ENCODE results near the gene SLC9A3.

SLC9A3 gene

DNA sequence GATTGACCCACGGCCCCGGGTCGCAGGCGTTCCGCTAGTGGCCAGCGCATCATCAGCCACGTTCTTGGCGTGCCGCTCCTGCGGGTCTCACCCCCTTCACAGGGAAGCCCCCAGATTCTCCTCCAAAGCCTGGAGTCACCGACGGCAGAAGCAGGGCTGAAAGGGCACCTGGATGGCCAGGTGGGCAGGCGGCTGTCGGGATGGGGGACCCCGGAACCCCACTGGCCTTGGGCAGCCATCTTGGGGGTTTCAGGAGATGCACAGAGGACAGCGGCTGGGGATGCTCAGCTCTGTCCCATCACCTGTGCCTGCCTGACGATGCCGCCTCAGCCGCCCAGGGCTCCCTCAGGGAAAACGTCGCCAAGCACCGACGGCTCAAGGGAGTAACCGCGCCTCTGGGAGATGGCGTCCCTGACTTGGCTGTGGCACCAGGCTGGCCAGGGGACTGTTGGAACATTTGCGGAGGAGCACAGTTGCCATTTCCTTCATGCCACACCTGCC is 14.1 kb upstream of the SLC9A3 start:
- DNase-seq: no peak

DNA sequence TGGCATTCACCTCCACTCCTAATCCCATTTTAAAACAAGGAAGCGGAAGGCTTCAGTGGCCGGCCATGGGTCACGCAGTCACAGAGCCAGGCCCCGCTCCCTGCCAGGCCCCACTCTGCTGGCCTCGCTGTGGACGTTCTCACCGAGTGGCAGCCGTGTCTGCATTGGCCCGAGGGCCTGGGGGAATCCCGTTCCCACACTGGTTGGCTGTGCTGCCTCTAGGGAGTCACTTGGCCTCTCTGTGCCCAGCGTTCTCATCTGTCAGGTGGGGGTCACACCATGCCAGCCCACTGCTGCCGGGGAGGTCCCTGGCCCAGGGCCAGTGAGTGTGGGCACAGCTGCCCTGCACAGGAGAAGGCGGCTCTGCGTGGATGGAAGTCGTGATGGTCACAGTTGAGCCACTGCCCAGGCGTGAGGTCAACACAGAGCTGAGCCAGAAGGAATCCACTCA is 13.4 kb upstream of the SLC9A3 start:
- DNase-seq: no peak

DNA sequence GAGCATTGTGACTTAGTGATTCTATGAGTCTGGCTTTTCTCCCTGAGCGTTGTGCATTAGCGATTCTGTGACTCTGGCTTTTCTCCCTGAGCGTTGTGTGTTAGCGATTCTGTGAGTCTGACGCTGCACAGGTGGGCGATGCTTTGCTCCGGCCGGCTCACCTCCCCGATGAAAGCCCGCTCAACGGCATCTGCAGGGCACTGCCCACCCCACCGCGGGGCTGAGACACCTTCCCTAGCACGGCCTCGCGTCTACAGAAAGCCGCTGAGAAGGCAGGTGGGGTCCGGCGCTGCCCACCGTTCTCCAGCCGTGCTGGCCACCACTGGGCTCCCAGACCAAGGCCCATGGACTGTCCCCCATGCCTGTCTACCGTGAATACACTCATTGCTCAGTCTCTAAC is 12.8 kb upstream of the SLC9A3 start:
- no peak for DNase-seq

DNA sequence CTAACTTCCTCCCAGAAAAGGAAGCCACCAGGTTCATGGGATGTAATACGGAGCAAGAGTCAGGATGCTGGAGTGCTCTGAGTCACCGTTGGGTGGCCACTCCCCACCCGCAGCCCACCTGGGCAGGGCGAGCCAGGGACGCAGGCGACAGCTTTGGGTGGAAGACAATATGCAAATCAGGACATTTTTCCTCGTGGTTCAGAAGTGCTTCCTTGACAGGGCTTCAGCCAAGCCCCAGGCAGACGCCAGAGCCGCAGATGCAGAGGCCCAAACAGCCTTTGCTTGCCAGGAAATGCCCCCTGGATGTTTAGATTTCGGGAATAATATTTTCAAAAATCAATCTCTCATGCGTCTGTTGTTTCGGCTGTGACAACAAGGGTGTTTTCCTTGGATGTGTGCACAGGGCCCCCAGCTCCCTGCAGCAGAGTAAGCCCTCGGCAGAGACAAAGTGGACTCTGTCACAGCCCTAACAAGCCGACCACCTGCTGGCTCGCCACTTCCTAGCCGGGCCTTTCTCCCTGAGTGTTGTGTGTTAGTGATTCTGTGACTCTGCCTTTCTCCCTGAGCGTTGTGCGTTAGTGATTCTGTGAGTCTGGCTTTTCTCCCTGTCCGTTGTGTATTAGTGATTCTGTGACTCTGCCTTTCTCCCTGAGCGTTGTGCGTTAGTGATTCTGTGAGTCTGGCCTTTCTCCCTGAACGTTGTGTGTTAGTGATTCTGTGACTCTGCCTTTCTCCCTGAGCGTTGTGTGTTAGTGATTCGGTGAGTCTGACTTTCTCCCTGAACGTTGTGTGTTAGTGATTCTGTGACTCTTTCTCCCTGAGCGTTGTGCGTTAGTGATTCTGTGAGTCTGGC is 11.8 kb upstream of the SLC9A3 start:
- no peak for DNase-seq

DNA sequence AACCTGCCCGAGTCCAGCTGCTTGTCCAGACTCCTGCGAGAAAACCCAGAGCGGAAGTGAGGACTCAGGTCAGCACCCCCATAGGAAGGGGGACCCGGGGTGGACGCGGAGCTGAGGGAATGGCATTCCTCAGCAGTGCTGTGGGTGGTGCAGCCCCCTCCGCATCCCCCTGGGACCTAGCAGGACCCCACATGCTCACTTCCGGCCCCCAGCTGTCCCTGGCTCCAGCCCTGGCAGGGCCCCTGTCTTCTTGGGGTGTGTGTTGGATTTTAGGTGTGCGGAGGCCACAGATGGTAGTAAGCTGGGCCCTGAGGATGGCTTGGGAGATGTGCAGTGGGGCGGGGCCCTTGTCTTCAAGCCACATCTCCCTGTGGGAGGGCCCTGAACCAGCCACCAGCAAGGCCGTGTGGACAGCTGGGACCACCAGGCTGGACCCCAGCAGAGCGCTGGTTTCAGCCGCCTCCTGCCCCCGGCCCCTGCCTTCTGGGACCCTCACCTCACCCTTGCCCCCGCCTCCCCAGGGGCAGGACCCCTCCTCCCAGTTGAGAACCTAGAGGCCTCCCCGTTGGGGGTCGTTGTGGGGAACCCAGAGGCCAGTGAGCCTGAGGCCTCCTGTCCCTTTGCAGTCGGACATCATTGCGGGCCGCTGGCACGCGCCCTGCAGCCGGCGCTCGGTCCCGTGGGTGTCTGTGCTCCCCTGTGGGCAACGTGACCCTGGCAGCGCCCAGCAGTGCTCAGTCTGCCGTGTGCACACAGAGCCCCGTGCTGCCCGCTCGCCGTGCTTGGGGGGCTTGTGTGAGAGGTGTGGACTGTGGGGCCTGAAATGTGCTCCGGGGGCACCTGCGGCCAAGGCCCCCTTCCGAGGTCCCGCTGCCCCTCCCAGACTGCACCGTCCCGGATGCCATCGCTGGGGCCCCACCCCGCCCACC is 10.8 kb upstream of the SLC9A3 start:
- no peak for DNase-seq

DNA sequence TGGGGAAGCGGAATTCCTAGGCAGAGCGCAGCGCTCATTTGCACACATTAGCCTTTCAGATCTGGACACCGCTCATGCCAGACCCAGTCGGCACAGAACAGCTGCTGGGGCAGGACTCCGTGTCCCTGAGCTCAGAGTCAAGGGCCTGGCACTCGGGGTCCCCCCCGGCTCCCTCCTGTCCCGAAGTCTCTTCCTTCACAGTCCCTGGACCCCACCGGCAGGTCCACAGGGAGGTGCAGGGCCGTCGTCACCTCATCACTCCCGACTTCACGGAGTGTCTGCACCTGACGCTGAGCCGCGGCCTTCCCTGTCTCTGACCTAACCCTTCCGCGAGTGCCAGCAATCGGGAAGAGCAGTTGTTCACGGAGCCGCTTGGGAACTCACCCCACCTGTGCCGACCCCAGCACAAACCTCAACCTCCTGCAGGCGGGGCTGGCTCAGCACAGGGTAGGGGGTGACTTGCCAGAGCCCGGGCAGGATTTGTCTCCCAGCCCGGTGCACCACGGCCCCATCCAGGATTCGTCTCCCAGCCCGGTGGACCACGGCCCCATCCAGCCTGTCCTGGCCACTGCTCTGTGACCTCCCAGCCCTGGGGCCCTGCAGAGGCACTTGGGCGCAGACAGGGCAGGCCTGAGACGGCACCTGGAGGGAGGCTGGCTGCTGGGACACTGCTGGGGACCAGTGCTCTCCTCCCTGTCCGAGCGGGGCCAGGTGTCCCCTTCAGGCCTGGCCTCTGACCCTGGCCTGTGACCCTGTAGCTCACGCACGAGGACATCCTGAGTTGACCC is 9.9 kb upstream of the SLC9A3 start:
- DNase-seq: no peak

DNA sequence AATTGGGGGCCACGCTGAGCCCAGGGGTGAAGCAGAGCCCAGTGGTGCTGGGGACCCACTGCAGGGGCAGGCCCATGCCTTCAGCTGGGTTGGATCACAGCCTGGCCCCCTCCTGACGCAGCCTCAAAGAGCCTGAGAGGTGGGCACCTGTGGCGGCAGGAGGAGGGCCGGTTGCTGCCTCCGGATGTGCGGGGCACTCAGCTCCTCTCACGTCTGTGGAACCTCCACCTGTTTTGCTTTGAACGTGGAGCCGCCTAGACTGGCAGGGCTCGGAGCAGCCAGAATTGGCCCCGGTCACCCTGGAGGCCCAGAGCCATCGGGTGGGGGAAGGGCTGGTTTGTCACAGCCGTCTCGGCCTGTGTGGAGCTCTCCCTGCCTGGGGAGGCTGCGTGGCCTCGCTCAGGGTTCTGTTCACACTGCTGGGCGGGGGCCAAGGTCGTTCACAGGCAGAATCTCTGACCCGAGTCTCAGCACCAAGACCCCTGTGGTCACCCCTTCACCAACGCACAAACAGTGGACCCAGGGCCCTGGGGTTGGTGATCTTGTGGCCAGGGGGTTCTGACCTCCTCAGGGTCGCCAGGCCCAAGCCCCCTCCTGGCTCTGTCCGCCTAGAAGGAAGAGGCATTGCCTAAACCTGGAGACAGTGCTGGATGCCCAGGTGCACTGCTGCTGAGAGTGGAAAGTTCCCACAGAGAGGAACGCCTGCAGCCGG is 9.2 kb upstream of the SLC9A3 start:
- DNase-seq: no peak

DNA sequence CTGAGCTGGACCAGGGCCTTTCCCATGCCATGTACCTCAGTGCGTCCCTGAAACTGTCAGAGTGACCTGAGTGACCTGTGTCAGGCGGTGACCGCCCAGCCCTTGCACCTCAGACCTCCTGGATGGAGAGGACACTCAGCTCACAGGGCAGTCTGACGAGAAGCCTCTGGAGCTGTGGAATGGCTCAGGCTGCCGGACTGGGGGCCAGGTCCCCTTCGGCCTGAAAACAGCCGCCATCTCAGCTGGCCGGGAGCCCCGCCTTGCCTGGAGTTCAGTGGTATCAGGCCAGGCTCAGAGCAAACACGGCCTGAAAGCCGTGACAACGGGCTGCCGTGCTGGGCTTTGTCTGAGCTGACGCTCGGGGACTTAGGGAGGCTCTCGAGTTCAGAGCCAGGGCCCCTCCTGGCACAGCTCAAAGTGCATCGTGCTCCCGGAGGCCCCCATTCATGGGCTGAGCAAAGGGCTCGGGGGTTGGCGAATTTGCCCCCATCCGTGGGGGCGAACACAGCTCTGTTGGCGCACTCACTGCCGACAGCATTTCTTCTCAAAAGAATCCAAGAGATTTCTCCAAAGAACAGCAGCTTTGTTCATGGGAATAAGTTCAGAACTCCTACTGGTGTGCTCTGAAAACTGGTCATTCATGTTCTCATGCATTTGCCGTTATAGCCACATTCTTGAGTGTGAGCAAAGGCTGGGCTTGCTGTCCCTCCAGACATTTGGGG is 8.4 kb upstream of the SLC9A3 start:
- DNase-seq: no peak

DNA sequence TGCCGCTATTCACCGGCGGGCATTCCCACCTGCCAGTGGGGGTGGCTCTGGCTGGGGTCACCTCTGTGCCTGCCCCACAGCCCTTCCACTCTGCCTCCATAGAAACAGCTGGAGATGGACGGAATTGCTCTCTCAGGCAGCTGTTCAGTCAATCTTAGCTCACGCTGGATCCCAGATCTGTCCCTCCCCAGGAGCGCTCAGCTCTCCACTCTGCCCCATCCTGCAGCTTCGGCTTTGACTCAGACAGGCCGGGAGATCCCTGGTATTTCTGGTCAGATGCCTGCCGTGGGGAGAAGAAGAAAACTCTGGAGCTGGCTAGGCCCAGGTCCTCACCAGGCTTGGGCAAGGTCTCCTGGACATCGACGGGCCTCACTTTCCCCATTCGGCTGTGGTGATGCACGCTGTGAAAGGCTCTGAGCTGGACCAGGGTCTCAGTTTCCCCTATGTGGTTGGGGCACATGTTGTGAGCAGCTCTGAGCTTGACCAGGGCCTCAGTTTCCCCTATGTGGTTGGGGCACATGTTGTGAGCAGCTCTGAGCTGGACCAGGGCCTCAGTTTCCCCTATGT is 7.6 kb upstream of the SLC9A3 start:
- DNase-seq: no peak

DNA sequence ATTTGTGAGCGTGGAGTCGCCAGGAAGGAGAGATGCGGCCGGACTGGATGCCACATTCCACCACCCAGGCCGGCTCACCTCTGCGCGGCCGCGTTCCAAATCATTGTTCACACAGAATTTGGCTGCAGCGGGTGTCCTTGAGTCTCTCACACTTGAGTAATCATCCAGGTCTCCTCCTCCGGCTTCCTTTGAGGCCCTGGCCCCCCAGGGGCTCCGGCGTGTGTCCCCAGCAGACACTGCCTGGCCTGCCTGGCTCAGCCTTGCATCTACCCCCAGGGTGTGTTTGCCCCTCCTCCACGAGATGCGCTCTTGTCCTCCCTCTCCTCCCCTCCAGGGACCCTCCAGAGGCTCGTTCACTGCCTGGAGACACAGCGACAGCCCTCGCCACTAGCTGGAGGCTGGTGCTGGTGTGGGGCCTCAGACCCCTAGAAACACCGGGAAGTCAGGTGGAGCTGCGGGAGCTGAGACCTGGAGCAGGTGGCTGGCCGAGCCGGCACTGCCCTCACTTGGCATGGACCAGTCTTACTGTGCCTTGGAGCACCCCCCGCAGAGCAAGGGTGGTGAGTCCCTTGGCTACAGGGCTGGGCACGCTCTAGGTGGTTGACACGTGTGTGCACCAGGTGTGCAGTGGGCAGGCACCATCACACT is 7.0 kb upstream of the SLC9A3 start:
- no peak for DNase-seq

DNA sequence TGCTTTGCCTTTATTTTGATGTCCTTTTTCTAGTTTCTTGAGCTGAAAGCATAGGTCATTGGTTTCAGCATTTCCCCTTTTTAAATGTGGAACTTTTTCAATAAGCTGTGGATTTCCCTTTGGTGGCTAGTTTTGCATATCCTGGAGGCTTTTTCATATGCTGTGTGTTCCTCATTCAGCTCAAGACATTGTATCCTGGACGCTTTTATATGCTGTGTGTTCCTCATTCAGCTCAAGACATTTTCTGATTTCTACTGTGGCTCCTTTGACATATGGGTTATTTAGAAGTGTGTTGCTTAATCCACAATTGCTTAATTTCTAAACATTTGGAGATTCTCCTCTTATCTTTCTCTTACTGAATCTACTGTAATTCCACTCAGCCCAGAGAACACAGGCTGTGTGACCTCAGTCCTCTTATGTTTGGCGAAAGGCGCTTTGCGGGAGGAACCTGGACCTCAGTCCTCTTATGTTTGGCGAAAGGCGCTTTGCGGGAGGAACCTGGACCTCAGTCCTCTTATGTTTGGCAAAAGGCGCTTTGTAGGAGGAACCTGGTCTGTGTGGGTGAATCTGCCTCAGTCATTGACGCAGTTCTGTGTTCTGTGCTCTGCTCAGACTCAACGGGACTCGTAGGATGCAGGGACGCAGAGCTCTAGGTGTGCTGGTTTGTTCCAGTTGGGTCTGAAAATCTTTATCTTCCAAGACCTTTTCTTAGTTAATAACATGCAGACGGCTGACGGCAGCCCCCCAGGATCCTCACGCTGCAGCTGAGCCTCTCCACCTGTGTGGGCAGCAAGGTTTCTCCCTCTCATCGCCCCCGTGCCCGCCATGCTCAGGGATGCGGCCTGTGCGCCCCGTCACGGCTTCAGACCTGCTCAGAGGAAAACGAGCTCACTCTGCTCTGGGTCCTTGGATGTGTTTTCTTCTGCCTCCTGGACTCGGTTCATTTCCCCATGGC is 6.0 kb upstream of the SLC9A3 start:
- DNase-seq: no peak

DNA sequence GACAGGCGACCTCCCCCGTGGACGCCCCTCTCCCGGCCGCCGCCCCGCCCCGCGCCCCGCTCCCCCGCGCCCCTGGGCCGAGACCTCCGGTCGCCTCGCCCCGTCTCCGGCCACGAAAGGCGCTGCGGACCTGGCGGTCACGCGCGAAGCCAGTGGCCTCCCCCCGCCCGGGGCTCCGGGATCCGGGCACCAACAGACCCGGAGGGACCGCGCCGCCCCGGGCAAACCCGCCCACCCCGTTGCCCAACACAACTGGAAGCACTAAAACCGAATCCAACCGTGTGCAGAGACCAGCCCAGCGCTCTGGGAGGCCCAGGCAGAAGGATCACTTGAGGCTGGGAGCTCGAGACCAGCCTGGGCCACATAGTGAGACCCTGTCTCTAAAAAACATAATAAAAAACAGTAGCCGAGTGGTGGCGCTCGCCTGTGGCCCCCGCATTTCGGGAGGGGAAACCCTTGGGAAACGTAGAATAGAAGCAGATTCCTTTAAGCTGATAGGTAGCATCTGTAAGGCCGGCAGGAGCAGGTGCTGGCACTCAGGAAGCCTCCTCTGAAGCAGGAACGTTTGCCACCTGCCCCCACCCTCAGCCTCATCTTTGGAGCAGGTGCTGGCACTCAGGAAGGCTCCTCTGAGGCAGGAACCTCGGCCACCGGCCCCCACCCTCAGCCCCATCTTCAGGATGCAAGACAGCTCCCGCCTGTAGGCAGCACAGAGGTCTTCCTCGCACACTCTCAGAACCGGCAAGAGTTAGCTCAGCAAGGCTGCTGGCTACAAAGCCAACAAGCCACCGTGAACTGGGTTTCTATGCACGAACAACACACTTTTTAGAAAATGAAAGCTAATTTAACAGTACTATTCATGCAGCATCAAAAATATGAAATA is 4.6 kb upstream of the SLC9A3 start:
- DNase-seq: no peak

DNA sequence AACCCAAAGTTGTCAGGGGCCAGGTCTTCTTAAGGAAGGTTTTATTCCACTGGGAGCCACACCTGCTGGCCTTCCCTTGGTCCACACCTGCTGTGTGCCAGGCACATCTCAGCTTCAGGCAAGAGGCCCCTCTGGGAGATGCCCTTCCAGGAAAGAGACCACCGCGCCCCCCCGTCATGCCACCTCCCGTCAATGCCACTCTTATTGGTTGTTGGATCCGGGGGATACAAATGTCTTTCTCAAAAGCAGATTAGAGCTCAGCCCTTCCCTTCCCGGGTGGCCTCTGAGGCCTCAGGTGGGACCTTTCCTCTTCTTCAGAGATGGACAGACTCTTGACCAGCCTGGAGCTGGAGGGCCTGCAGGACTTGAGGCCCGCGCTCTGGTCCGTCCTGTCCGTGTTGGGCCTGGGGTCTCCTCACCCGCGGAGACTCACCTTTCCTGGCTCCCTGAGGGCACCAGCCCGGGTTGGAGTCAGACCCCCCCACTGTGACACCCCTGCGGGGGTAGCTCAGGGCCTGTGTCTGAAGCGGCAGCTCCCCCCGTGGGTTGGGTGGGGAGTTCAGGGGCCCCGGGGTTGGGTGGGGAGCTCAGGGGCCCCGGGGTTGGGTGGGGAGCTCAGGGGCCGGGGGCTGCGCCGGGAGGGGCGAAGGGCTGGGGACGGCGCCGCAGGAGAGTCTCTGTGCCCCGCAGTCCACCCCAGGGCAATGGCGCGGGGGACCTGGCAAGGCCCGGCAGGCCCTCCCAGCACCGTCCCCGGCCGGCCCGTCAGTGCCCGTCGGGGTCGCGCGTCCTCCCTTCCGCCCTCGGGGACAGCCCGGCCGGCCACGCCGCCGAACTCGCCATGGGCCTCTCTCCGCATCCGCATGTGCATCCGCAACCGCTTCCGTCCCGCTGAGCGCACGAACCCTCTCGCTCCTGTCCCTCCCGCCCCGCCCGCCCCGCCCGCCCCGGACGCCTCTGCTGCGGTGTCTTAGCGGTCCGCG is 3.7 kb upstream of the SLC9A3 start:
- DNase-seq: no peak

DNA sequence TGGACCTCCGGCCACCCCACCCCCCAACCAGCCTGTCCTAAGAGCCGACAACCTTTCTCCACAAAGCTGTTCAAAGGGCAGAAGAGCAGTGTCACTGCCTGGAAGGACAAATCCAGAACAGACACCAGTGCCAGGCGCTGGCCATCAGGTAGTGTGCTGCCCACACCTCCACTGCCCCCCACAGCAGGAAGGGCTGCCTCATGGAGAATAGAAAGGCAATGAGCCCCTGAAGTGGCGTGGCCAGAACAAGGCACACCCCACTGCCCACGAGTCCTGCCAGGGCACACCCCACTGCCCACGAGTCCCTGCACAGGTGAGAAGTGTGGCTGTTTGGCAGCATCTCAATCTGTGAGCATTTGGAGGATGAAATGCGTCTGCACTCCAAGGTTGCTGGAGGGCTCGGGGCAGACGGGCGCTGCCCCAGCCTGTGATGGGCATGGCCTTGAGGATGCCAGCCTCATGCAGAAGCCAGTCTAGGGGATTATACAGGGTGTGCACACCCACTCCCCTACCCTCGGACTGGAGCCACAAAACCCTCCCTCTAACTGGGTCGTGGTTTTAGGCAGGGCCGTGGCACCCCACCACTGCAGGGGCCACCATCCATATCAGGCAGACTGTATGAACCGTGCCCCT is 2.3 kb upstream of the SLC9A3 start:
- DNase-seq: no peak

DNA sequence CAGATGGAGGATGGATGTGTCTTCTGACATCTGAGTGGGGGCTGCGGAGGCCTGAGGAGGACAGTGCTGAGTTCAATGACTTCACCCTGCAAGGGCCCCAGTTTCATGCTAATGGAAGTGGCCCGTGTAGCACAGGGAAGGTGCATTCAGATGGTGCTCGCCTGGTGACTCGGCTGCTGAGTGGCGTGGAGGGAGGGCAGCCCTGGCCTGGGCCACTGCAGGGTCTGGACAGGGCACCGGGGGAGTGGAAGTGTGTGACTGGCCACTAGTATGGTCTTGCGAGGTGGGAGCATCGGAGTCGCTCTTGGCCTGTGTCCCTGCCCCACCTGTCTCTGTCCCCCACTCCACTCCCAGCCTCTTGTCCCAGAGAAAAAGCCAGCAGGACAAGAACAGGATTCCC is 1.7 kb upstream of the SLC9A3 start:
- DNase-seq: no peak

DNA sequence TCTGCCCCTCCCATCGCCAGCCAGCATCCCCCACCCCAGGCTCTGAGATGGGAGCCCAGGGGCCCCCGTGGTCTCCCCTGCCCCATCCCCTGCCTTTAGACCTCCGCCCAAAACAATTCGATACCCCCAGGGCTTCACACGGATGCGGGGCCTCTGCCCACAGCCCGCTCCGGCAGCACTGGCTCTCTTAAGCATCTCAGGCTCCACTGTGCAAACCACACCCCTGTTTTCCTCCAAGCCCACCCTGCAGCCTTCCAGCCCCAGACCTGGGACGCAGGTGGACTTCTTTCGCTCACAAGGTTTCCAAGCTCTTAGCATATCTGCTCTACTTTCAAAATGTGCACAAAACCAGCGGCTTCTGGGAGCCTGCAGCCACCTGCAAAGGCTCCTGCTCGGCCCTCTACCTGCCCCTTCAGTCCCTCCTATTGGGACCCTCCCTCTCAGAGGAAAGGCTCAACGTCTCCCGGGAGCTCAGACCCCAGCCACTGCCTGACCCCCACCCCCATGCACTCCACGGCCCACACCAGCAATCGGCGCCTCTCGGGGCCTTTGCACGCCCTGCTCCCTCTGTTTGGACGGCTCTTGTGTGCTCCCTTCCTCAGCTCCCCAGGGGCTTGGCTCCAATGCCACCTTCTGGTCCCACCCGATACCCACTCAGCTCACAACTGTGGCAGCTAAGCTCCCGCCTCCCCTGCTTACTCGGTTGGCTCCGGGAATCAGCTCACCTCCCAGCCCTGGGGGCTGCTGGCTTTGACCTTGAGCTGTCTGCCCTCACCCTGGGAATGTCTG is 918 bp upstream of the SLC9A3 start:
- no peak for DNase-seq

Data from cerebellar nuclear complex (tissue), 1 donor.